ENCODE data around the gene TEAD3. TPM values are rescaled to one million over a fixed set of nuclear protein-coding genes. Genes with fewer than 3 reads are reported as not detected.
"Not testable (repeated sequence)": the region's sequence is repeated elsewhere in the genome, so short reads cannot be mapped to it uniquely, and the experiment has no call there.

The TEAD3 gene
- 1 to 10 TPM; 1.5 to 2.4 TPM for total RNA-seq

GRCh38 chr6:35496841-35497570, at the start of gene TEAD3:
TSS of gene TEAD3 (minus strand) at chr6:35497079.
- DNase-seq (ENCODE audit: low spot score in 2 of 2), result peak; percentile 64 to 71

DNA sequence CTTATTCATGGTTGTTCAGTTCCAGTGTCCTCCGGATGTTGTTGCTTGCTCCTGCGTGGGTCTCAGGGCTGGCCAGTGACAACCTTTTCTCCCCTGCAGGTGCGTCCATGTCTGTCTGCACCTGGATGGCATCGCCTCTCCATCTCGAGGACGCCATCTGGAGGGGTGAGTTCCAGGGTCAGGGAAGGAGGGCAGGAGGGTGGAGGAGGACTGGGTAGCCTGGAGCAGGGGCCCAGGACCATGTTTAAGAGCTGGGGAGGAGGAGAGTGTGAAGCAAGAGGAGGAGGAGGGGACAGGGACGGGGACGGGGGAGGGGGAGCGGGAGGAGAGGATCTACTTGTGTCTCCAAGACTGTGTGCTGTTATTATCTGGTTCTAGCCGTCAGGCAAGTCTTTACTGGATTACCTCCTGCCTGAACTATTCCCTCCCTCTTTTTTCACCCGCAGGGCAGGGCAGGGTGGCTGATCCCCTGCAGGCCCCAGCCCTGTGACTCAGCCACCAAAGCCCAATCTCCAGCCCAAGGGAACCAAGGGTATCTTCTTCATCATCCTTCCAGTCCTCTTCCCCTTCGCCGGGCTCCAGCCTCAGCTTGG, 48.0 kb upstream of the TEAD3 start:
- DNase-seq (ENCODE audit: low spot score in 2 of 2), result no peak
- no peak for ATAC-seq
- Mint-ChIP-seq H3K36me3 (peaks cover 0 to 11% of the 10 kb centered on the region in 2 donors), H3K9me3 (peaks cover 0 to 13% of the 10 kb centered on the region in 2 donors), H3K27ac (no peak overlapping the region)

More at GRCh38 chr6:35496841-35497570, at the start of gene TEAD3:
- Mint-ChIP-seq H3K9me3 (no peaks in the 10 kb centered on the region), H3K27ac (no peak within 1 kb of the TSS), H3K36me3 (no peaks in the 10 kb centered on the region)
- ATAC-seq, result peak; percentile 72 to 80

GRCh38 chr6:35543459-35544193, 46.7 kb upstream of the TEAD3 start:
- H3K27ac Mint-ChIP-seq, result peak overlapping the region in 1 of 2 donors; percentile 41
- no peak for ATAC-seq
- H3K36me3 Mint-ChIP-seq, result peaks cover 0 to 8% of the 10 kb centered on the region in 2 donors
- DNase-seq (ENCODE audit: low spot score in 2 of 2), result no peak
- H3K9me3 Mint-ChIP-seq, result peaks cover 0 to 11% of the 10 kb centered on the region in 2 donors

DNA sequence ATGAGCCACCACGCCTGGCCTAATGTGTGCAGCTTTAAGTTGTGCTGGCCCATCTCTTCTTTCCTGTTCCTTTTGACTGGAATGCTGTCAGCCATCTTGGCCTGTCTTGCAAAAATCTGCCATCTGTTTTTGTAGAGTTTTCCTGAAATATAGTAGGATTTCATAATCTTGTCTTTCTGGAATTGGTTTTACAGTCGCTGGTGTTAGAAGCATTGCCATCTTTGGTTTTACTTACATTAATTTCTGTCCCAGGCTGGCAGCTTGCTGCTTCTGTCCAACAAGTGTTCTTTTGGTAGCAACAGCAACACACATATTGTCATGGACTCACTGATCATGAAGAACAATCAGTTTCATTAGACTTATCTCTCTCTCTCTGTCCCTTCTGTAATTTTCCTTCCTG, 45.0 kb upstream of the TEAD3 start:
- Mint-ChIP-seq H3K36me3 (peaks cover 0 to 8% of the 10 kb centered on the region in 2 donors), H3K27ac (no peak overlapping the region), H3K9me3 (peaks cover 0 to 11% of the 10 kb centered on the region in 2 donors)
- DNase-seq (ENCODE audit: low spot score in 2 of 2) (no peak), ATAC-seq (no peak)

DNA sequence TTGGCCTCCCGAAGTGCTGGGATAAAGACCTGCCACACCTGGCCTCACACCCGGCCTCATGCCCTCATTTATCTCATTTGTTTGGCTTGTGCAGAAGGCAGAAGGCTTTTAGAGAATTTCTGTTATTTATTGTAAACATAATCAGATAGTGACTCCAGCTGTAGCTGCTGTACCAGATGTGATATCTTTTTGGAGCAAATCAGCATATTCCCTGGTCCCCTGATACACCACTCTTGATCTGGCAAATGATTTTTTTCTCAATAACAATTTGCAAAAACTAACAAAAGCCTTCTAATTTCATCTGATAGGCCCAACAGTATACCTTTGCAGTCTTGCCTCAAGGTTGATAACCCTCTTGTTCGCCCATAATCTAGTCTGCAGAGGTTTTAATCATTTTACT, 42.3 kb upstream of the TEAD3 start:
- H3K27ac Mint-ChIP-seq, result no peak overlapping the region
- H3K36me3 Mint-ChIP-seq, result peaks cover 0 to 8% of the 10 kb centered on the region in 2 donors
- DNase-seq (ENCODE audit: low spot score in 2 of 2) (no peak), ATAC-seq (no peak)
- peaks cover 0 to 8% of the 10 kb centered on the region in 2 donors for H3K9me3 Mint-ChIP-seq

GRCh38 chr6:35535847-35536246, 39.0 kb upstream of the TEAD3 start:
- H3K36me3 Mint-ChIP-seq; H3K27ac Mint-ChIP-seq; ATAC-seq; DNase-seq (ENCODE audit: low spot score in 2 of 2); H3K9me3 Mint-ChIP-seq: not testable (repeated sequence)

DNA sequence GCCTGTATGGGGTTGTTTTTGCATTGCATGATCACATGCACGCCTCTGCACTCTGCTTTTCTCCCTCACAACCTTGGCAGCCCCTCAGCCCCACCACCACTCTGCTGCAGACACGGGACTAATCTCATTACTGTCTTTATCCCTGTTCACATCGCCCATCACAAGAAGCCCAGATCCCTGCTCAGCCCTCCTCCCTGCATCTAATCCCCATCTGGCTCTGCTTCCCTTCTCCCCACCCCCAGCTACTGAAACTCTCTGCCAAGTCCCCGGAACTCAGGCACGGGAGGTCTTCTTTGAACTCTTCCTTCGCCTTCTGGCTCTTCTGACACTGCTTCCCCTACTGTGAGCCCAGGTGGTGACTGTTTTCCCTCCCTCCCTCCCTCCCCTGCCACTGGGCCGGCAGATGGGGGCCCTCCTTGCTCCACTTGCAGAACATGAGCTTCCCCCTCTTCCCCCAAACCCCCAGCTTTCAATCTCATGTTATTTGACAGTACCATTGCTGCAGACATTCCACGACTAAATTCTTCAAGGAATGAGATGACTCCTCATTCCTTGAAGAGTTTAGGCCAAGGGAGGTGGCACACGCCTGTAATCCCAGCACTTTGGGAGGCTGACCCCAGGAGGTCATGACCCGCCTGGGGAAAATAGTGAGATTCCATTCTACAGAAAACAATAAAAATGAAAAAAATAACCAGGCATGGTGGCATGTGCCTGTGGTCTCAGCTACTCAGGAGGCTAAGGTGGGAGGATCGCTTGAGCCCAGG, 37.7 kb upstream of the TEAD3 start:
- no peaks in the 10 kb centered on the region for H3K36me3 Mint-ChIP-seq
- H3K27ac Mint-ChIP-seq, result no peak overlapping the region
- DNase-seq (ENCODE audit: low spot score in 2 of 2), result no peak
- H3K9me3 Mint-ChIP-seq, result no peaks in the 10 kb centered on the region
- ATAC-seq, result no peak

DNA sequence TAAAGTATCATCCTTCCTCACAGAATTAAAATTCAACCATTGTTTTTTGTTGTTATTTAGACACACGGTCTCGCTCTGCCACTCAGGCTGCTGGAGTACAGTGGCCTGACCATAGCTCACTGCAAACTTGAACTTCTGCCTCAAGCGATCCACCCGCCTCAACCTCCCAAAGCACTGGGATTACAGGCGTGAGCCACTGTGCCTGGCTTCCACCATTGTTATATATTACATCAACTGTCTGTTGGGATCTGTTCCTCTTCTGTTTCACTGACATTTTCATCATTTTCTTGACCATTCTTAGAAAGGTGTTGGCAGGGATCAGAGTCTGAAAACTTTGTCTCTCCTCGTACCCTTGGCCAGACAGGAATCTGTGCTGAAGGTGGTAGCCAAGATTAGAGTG, 37.1 kb upstream of the TEAD3 start:
- no peaks in the 10 kb centered on the region for H3K36me3 Mint-ChIP-seq
- H3K9me3 Mint-ChIP-seq, result no peaks in the 10 kb centered on the region
- no peak for ATAC-seq
- DNase-seq (ENCODE audit: low spot score in 2 of 2), result no peak
- no peak overlapping the region for H3K27ac Mint-ChIP-seq

GRCh38 chr6:35532126-35532525, 35.2 kb upstream of the TEAD3 start:
- no peaks in the 10 kb centered on the region for H3K9me3 Mint-ChIP-seq
- H3K27ac Mint-ChIP-seq, result no peak overlapping the region
- ATAC-seq, result no peak
- no peak for DNase-seq (ENCODE audit: low spot score in 2 of 2)
- H3K36me3 Mint-ChIP-seq, result no peaks in the 10 kb centered on the region

GRCh38 chr6:35524380-35525020, 27.6 kb upstream of the TEAD3 start:
- H3K27ac Mint-ChIP-seq, result no peak overlapping the region
- DNase-seq (ENCODE audit: low spot score in 2 of 2) (no peak), ATAC-seq (no peak)
- H3K9me3 Mint-ChIP-seq, result no peaks in the 10 kb centered on the region
- no peaks in the 10 kb centered on the region for H3K36me3 Mint-ChIP-seq

- ATAC-seq (peak; percentile 92), DNase-seq (ENCODE audit: low spot score in 2 of 2) (peak; percentile 74 to 83)
- Mint-ChIP-seq H3K36me3 (no peaks in the 10 kb centered on the region), H3K27ac (peak overlapping the region in 1 of 2 donors; percentile 86), H3K9me3 (no peaks in the 10 kb centered on the region)
These were observed 26.1 kb upstream of the TEAD3 start for GRCh38 chr6:35522660-35523658.

- no peak for DNase-seq (ENCODE audit: low spot score in 2 of 2)
- H3K27ac Mint-ChIP-seq, result peak overlapping the region; percentile 36 to 86
- no peak for ATAC-seq
- no peaks in the 10 kb centered on the region for H3K36me3 Mint-ChIP-seq
- H3K9me3 Mint-ChIP-seq, result no peaks in the 10 kb centered on the region
These were observed 25.3 kb upstream of the TEAD3 start for GRCh38 chr6:35522151-35522550.

- no peak for ATAC-seq
- H3K27ac Mint-ChIP-seq, result peak overlapping the region in 1 of 2 donors; percentile 93
- no peak for DNase-seq (ENCODE audit: low spot score in 2 of 2)
- no peaks in the 10 kb centered on the region for H3K36me3 Mint-ChIP-seq
- H3K9me3 Mint-ChIP-seq, result no peaks in the 10 kb centered on the region
These were observed 24.4 kb upstream of the TEAD3 start for GRCh38 chr6:35521235-35521634.

DNA sequence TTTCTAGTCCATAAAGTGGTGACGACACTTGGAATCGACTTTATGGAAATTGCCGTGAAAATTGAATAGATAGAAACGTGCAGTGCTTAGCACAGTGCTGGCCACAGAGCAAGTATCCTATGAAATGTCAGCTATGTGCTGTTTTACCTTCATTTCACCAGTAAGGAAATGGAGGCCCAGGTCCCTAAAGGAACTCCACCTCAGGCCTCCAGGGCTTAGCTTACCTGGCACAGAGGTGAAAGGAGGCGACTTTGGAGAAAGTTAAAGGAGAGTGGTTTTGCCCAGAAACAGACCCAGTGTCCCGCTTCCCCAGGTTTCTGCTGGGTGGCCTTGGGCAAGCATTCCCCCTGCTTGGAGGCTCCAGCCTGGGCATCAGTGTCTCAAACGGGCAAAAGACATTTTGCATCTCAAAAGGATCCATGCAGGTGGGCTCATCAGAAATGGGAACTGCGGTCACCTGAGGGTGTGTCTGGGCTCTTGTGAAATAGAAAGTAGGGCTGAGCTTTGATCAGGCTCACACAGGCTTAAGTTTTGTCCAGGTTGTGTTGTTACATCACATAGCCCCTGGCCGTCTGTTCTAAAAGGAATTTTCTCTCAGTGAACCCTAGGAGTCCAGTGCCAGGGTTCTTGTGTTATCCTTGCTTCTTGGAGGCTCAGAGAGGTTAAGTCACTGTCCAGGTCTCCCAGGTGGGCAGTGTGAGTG, 22.6 kb upstream of the TEAD3 start:
- no peaks in the 10 kb centered on the region for H3K9me3 Mint-ChIP-seq
- no peaks in the 10 kb centered on the region for H3K36me3 Mint-ChIP-seq
- ATAC-seq, result no peak
- no peak for DNase-seq (ENCODE audit: low spot score in 2 of 2)
- no peak overlapping the region for H3K27ac Mint-ChIP-seq
